Activated effector memory CD4-positive, alpha-beta T cell treated with Interleukin-2 at 50 U/mL for 16 hours (primary cell): Measurements from ENCODE around the gene ADAM23.

Experiments used
- DNase-seq: peaks from one replicate; pipeline ENCODE4 v3.0.0-alpha.2; 2020

Gene ADAM23

GRCh38 chr2:206665251-206665650, 221.9 kb downstream of the ADAM23 start:
- no peak for DNase-seq
